WTC11 (cell line): ENCODE data around the gene RHOV. TPM values are rescaled to one million over a fixed set of nuclear protein-coding genes. Genes with fewer than 3 reads are reported as not detected.

ENCODE experiments used
- ATAC-seq: fragments of 200-7000 bp; cut with Tn5 transposase; 2 replicates; pipeline ENCODE4 v1.10.0; 2021; ENCODE audit warnings: mild to moderate bottlenecking, moderate library complexity
- CTCF ChIA-PET: fragments of 300-600 bp; sonication (Branson Sonifier 250); formaldehyde crosslinking; loops from one replicate; lab custom pipeline; 2021; ENCODE audit warnings: antibody characterized with exemption; lab: Charles Lee
- POLR2A ChIA-PET: fragments of 350-600 bp; sonication (Branson Sonifier 250); formaldehyde crosslinking; loops from one replicate; lab custom pipeline; 2021; ENCODE audit warnings: antibody characterized with exemption; lab: Charles Lee
- DNase-seq: peaks from one replicate; pipeline ENCODE4 v3.0.0; 2021; ENCODE audit warnings: low spot score
- H3K27ac Mint-ChIP-seq: 2 replicates; pipeline ENCODE4 v1.8.0; 2021; ENCODE audit warnings: mixed read lengths
- H3K27me3 Mint-ChIP-seq: 2 replicates; pipeline ENCODE4 v1.8.0; 2021; ENCODE audit warnings: low read depth, mild to moderate bottlenecking, moderate library complexity, mixed read lengths
- H3K36me3 Mint-ChIP-seq: 2 replicates; pipeline ENCODE4 v1.8.0; 2021; ENCODE audit warnings: mixed read lengths
- H3K4me1 Mint-ChIP-seq: 2 replicates; pipeline ENCODE4 v1.8.0; 2022; ENCODE audit warnings: mixed read lengths
- H3K4me3 Mint-ChIP-seq: 2 replicates; pipeline ENCODE4 v1.8.0; 2021; ENCODE audit warnings: mild to moderate bottlenecking, moderate library complexity, mixed read lengths
- H3K9me3 Mint-ChIP-seq: 2 replicates; pipeline ENCODE4 v1.8.0; 2021; ENCODE audit warnings: mixed read lengths
- ARID4B ChIP-seq: sonication (generic); formaldehyde crosslinking; IDR thresholded peaks from 2 replicates; pipeline ENCODE4 v1.8.0; 2023; ENCODE audit warnings: missing genetic modification reagents, mild to moderate bottlenecking, borderline replicate concordance
- ATF3 ChIP-seq: sonication (generic); formaldehyde crosslinking; conservative IDR thresholded peaks from 2 replicates; pipeline ENCODE4 v1.8.1; 2022; ENCODE audit warnings: mild to moderate bottlenecking, missing genetic modification reagents
- CDX4 ChIP-seq: fragments of 250-450 bp; sonication (Bioruptor Pico); IDR thresholded peaks from 2 replicates; pipeline ENCODE4 v1.9.0; 2021; ENCODE audit warnings: moderate library complexity, mild to moderate bottlenecking, inconsistent platforms, borderline replicate concordance
- ELF4 ChIP-seq: sonication (generic); formaldehyde crosslinking; IDR thresholded peaks from 2 replicates; pipeline ENCODE4 v1.8.1; 2022; ENCODE audit warnings: low read depth, mild to moderate bottlenecking, moderate library complexity, missing genetic modification reagents
- FOXP1 ChIP-seq: sonication (generic); formaldehyde crosslinking; IDR thresholded peaks from 2 replicates; pipeline ENCODE4 v1.8.0; 2022; ENCODE audit warnings: missing genetic modification reagents, mild to moderate bottlenecking, moderate library complexity, borderline replicate concordance
- FOXP4 ChIP-seq: sonication (generic); formaldehyde crosslinking; IDR thresholded peaks from 2 replicates; pipeline ENCODE4 v1.8.0; 2022; ENCODE audit warnings: mild to moderate bottlenecking, missing genetic modification reagents
- IRF2 ChIP-seq: sonication (generic); formaldehyde crosslinking; IDR thresholded peaks from 2 replicates; pipeline ENCODE4 v1.8.0; 2022; ENCODE audit warnings: low read depth, missing genetic modification reagents, borderline replicate concordance
- JUN ChIP-seq: sonication (generic); formaldehyde crosslinking; IDR thresholded peaks from 2 replicates; pipeline ENCODE4 v1.8.0; 2023; ENCODE audit warnings: mild to moderate bottlenecking, missing genetic modification reagents
- KAT7 ChIP-seq: sonication (generic); formaldehyde crosslinking; IDR thresholded peaks from 2 replicates; pipeline ENCODE4 v1.8.1; 2023; ENCODE audit warnings: missing genetic modification reagents, mild to moderate bottlenecking, borderline replicate concordance
- OVOL2 ChIP-seq: fragments of 250-450 bp; sonication (Bioruptor Pico); IDR thresholded peaks from 2 replicates; pipeline ENCODE4 v1.9.0; 2021; ENCODE audit warnings: mild to moderate bottlenecking, borderline replicate concordance
- PREB ChIP-seq: sonication (generic); formaldehyde crosslinking; IDR thresholded peaks from 2 replicates; pipeline ENCODE4 v1.8.1; 2022; ENCODE audit warnings: mild to moderate bottlenecking, missing genetic modification reagents, moderate library complexity, borderline replicate concordance
- RELA ChIP-seq: sonication (generic); formaldehyde crosslinking; IDR thresholded peaks from 2 replicates; pipeline ENCODE4 v1.8.1; 2022; ENCODE audit warnings: missing genetic modification reagents, mild to moderate bottlenecking, borderline replicate concordance
- SMAD4 ChIP-seq: sonication (generic); formaldehyde crosslinking; IDR thresholded peaks from 2 replicates; pipeline ENCODE4 v1.8.0; 2022; ENCODE audit warnings: mild to moderate bottlenecking, missing genetic modification reagents
- STAT6 ChIP-seq: sonication (generic); formaldehyde crosslinking; conservative IDR thresholded peaks from 2 replicates; pipeline ENCODE4 v1.8.1; 2023; ENCODE audit warnings: mild to moderate bottlenecking, low read depth, missing genetic modification reagents, moderate library complexity
- TP53 ChIP-seq: sonication (generic); formaldehyde crosslinking; IDR thresholded peaks from 2 replicates; pipeline ENCODE4 v1.8.1; 2023; ENCODE audit warnings: mild to moderate bottlenecking, missing genetic modification reagents
- ZBTB43 ChIP-seq: sonication (generic); formaldehyde crosslinking; IDR thresholded peaks from 2 replicates; pipeline ENCODE4 v1.8.1; 2023; ENCODE audit warnings: mild to moderate bottlenecking, missing genetic modification reagents
- ZNF219 ChIP-seq: sonication (generic); formaldehyde crosslinking; IDR thresholded peaks from 2 replicates; pipeline ENCODE4 v1.8.0; 2023; ENCODE audit warnings: missing genetic modification reagents, mild to moderate bottlenecking, borderline replicate concordance
- ZNF396 ChIP-seq: fragments of 250-450 bp; sonication (Bioruptor Pico); IDR thresholded peaks from 2 replicates; pipeline ENCODE4 v1.8.0; 2021; ENCODE audit warnings: mild to moderate bottlenecking, moderate library complexity, borderline replicate concordance
- total RNA-seq: library from RNA; stranded (reverse); gene quantifications from 3 replicates; pipeline ENCODE4 v1.2.3, GENCODE V29; 2021

Gene RHOV
- total RNA-seq, 1 experiment from 2014 or later, result 5.0 TPM

GRCh38 chr15:40891138-40891537, 17.1 kb upstream of the RHOV start:
- Mint-ChIP-seq H3K4me1 (peaks cover 13% of the 10 kb centered on the region), H3K36me3 (peaks cover 5% of the 10 kb centered on the region), H3K9me3 (no peaks in the 10 kb centered on the region), H3K4me3 (no peak overlapping the region), H3K27me3 (peaks cover 17% of the 10 kb centered on the region), H3K27ac (no peak overlapping the region)
- DNase-seq (no peak), ATAC-seq (no peak)
- no peak for TF ChIP-seq ARID4B (CRISPR knock-in tag)
- TF ChIP-seq RELA (CRISPR knock-in tag), result no peak
- TF ChIP-seq KAT7, result no peak
- TF ChIP-seq ELF4 (CRISPR knock-in tag), result no peak
- no peak for TF ChIP-seq CDX4
- no peak for TF ChIP-seq ZBTB43 (CRISPR knock-in tag)
- no peak for TF ChIP-seq ZNF396 (CRISPR knock-in tag)
- no peak for TF ChIP-seq FOXP4 (CRISPR knock-in tag)
- TF ChIP-seq JUN, result no peak
- TF ChIP-seq IRF2 (CRISPR knock-in tag), result no peak
- no peak for TF ChIP-seq ZNF219 (CRISPR knock-in tag)
- TF ChIP-seq PREB (CRISPR knock-in tag), result no peak
- TF ChIP-seq TP53 (CRISPR knock-in tag), result no peak
- no peak for TF ChIP-seq STAT6 (CRISPR knock-in tag)
- no peak for TF ChIP-seq SMAD4 (CRISPR knock-in tag)
- no peak for TF ChIP-seq FOXP1 (CRISPR knock-in tag)
- TF ChIP-seq ATF3 (CRISPR knock-in tag), result no peak
- no peak for TF ChIP-seq OVOL2 (CRISPR knock-in tag)
- ChIA-PET CTCF (interaction anchor here (0.8 to 6.5 kb wide), 20 partner anchors 10 to 322 kb away, joined by 3 to 237 read pairs (median 8); partner anchors contain the start of genes DNAJC17, RAD51, RHOV and RPUSD2), POLR2A (interaction anchor here (1.1 kb wide), 1 partner anchor 33 kb away, joined by 4 read pairs; no protein-coding TSS in a partner anchor)
